Muscle of leg (tissue), 11 donors: ENCODE results near the gene SLFN12L. TPM values are rescaled to one million over a fixed set of nuclear protein-coding genes. Genes with fewer than 3 reads are reported as not detected.
"Not testable (repeated sequence)": the region's sequence is repeated elsewhere in the genome, so short reads cannot be mapped to it uniquely, and the experiment has no call there.

ENCODE experiments used
- DNase-seq: peaks from one replicate; pipeline ENCODE4 v3.0.0; 2013
- H3K27ac ChIP-seq: one replicate; pipeline ENCODE4 v1.5.1; 2013; ENCODE audit warnings: mild to moderate bottlenecking, low read length, control low read depth
- H3K27me3 ChIP-seq: one replicate; pipeline ENCODE4 v1.6.1; 2013; ENCODE audit warnings: low read length; ENCODE audit not compliant: control insufficient read depth, insufficient read depth
- H3K36me3 ChIP-seq: one replicate; pipeline ENCODE4 v1.6.1; 2013; ENCODE audit warnings: low read length; ENCODE audit not compliant: control insufficient read depth, insufficient read depth
- H3K4me1 ChIP-seq: one replicate; pipeline ENCODE4 v1.6.1; 2013; ENCODE audit warnings: low read length; ENCODE audit not compliant: control insufficient read depth, insufficient read depth
- H3K4me3 ChIP-seq: one replicate; pipeline ENCODE4 v1.5.1; 2013; ENCODE audit warnings: low read length, control low read depth
- H3K9me3 ChIP-seq: replicated peaks from 2 replicates; pipeline ENCODE4 v1.6.1; 2013; ENCODE audit warnings: low read depth, low read length; ENCODE audit not compliant: control insufficient read depth
- WGBS: methylation state at CpG from one replicate; pipeline ENCODE4 v1.1.5; 2013; ENCODE audit warnings: missing lambda C conversion rate; ENCODE audit not compliant: insufficient coverage; 5-methylcytosine and 5-hydroxymethylcytosine counted together
- polyA plus RNA-seq, 8 donors: library from polyadenylated mRNA; unstranded; fragments of 120-200 nt; gene quantifications; one replicate each; pipeline versions ENCODE4 v1.2.1 to v1.2.3, GENCODE V29; 2013; ENCODE audit warnings: inconsistent platforms in 1 of 8, low replicate concordance in 1 of 8; ENCODE audit not compliant: insufficient read length in 8 of 8, insufficient read depth in 1 of 8
- total RNA-seq: library from RNA; stranded (reverse); fragments of 120-200 nt; gene quantifications from one replicate; pipeline ENCODE4 v1.2.4, GENCODE V29; 2013

Gene SLFN12L
- total and polyA plus RNA-seq, 9 donors = 0.06 to 0.57 (median 0.12) TPM

GRCh38 chr17:35529866-35530265 lies 7.6 kb downstream of the SLFN12L start:
- Histone ChIP-seq H3K36me3 (no peaks in the 10 kb centered on the region), H3K27ac (no peak overlapping the region), H3K4me3 (no peak overlapping the region), H3K9me3 (no peaks in the 10 kb centered on the region), H3K27me3 (no peaks in the 10 kb centered on the region), H3K4me1 (no peaks in the 10 kb centered on the region)
- WGBS = 90% methylated on average over 2 of the region's 8 CpGs
- DNase-seq = no peak

- H3K4me1 ChIP-seq, H3K27ac ChIP-seq, H3K9me3 ChIP-seq, H3K27me3 ChIP-seq, DNase-seq, H3K4me3 ChIP-seq, H3K36me3 ChIP-seq: not testable (repeated sequence)
- WGBS = no CpG with 5 or more reads among the region's 1 CpG
These were observed 8.2 kb downstream of the SLFN12L start for GRCh38 chr17:35529326-35529725.

GRCh38 chr17:35523296-35523695 lies 14.2 kb downstream of the SLFN12L start:
- H3K27me3 ChIP-seq = no peaks in the 10 kb centered on the region
- H3K4me3 ChIP-seq = no peak overlapping the region
- no peak overlapping the region for H3K27ac ChIP-seq
- no CpG with 5 or more reads among the region's 4 CpGs for WGBS
- DNase-seq = no peak
- H3K36me3 ChIP-seq = no peaks in the 10 kb centered on the region
- no peaks in the 10 kb centered on the region for H3K4me1 ChIP-seq
- H3K9me3 ChIP-seq = no peaks in the 10 kb centered on the region

- H3K27me3 ChIP-seq, H3K36me3 ChIP-seq, DNase-seq, H3K9me3 ChIP-seq, H3K27ac ChIP-seq, H3K4me3 ChIP-seq, H3K4me1 ChIP-seq: not testable (repeated sequence)
- WGBS = 53% methylated on average over 2 of the region's 5 CpGs
These were observed 15.7 kb downstream of the SLFN12L start for GRCh38 chr17:35521654-35522256.

DNA sequence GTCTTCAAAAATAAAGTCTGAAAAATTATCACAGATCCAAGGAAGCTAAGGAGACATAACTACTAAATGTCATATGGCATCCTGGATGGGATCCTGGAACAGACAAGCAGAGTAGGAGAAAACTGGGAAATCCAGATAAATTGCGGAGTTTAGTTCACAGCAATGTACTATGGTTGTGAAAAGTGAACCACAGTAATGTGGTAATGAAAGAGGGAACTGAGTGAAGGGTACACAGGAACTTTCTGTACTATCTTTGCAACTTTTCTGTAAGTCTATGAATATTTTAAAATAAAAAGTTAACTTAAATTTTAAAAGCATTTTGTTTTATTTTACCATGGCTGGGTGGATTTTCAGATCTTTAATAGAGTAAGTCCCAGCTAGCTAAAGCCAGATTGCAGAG lies 16.3 kb downstream of the SLFN12L start:
- WGBS = 100% methylated on average over 1 of the region's 1 CpG
- H3K4me3 ChIP-seq = no peak overlapping the region
- H3K27ac ChIP-seq = no peak overlapping the region

DNA sequence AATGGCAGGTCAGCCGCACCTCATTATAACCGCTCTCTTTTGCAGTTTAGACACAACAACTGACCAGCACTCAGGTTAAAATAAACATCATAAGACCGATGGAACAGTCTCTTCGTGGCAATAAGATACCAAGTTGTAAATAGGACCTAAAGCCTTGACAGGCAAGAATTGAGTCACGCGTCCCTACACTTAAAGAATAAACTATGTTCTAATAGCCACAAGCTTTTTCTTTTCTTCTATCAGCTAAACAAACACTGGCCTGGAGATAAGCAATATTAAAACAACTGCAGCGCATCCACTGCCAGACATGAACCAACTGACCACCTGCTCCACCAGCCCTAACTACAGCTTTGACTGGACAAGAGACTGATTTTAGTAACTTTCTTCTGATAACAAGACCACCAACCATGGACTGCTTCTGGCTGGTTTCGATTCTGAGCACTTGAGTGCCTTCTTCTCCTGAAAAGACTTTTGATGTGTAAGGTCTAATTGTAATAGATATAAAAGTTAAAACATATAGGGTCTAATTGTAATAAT lies 17.5 kb downstream of the SLFN12L start:
- H3K4me3 ChIP-seq = no peak overlapping the region
- DNase-seq = no peak
- no peaks in the 10 kb centered on the region for H3K9me3 ChIP-seq
- no peak overlapping the region for H3K27ac ChIP-seq
- 88% methylated on average over 6 of the region's 8 CpGs for WGBS
- H3K27me3 ChIP-seq = peaks cover 8% of the 10 kb centered on the region
- H3K4me1 ChIP-seq = no peaks in the 10 kb centered on the region
- no peaks in the 10 kb centered on the region for H3K36me3 ChIP-seq

More for the DNA sequence above, 16.3 kb downstream of the SLFN12L start:
- Histone ChIP-seq H3K36me3 (no peaks in the 10 kb centered on the region), H3K27me3 (no peaks in the 10 kb centered on the region), H3K9me3 (no peaks in the 10 kb centered on the region), H3K4me1 (no peaks in the 10 kb centered on the region)
- DNase-seq = no peak

GRCh38 chr17:35519439-35519838 lies 18.0 kb downstream of the SLFN12L start:
- no peak overlapping the region for H3K4me3 ChIP-seq
- no CpG with 5 or more reads among the region's 3 CpGs for WGBS
- peaks cover 11% of the 10 kb centered on the region for H3K27me3 ChIP-seq

DNA sequence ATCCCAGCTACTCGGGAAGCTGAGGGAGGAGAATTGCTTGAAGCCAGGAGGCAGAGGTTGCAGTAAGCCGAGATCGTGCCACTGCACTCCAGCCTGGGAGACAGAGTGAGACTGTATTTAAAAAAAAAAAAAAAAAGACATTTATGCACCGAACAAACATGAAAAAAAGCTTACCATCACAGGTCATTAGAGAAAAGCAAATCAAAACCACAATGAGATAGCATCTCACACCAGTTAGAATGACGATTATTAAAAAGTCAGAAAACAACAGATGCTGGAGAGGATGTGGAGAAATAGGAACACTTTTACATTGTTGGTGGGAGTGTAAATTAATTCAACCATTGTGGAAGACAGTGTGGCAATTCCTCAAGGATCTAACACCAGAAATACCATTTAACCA lies 19.0 kb downstream of the SLFN12L start:
- not testable (repeated sequence) for H3K4me3 ChIP-seq, H3K9me3 ChIP-seq, H3K36me3 ChIP-seq, H3K27ac ChIP-seq, DNase-seq, H3K4me1 ChIP-seq
- no CpG with 5 or more reads among the region's 5 CpGs for WGBS
- peaks cover 11% of the 10 kb centered on the region for H3K27me3 ChIP-seq

More at GRCh38 chr17:35519439-35519838, 18.0 kb downstream of the SLFN12L start:
- Histone ChIP-seq H3K9me3 (no peaks in the 10 kb centered on the region), H3K36me3 (no peaks in the 10 kb centered on the region), H3K27ac (no peak overlapping the region), H3K4me1 (no peaks in the 10 kb centered on the region)
- no peak for DNase-seq

DNA sequence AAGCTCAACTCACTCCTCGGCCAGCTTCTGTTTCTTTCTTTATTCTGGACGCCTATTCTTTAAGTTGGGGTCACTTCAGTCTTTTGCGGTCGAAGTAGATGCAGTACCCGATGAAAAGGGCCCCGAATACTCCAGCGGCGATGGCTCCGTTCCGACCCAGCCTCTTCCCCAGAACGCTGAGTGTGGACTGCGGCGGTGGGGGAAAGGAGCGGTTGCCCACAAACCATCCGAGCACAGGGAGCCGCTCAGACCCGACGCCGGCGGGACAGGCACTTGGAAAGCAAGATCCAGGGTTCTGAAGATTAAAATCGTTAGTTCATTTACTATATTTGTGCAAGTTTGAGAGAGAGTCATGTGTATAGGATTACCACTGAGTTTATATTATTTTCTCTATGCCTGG lies 22.5 kb downstream of the SLFN12L start:
- Histone ChIP-seq H3K36me3 (no peaks in the 10 kb centered on the region), H3K4me3 (no peak overlapping the region), H3K27me3 (peaks cover 16% of the 10 kb centered on the region), H3K9me3 (no peaks in the 10 kb centered on the region), H3K27ac (no peak overlapping the region), H3K4me1 (no peaks in the 10 kb centered on the region)
- no peak for DNase-seq
- WGBS = 33% methylated on average over 21 of the region's 21 CpGs

- no peaks in the 10 kb centered on the region for H3K4me1 ChIP-seq
- no CpG with 5 or more reads among the region's 2 CpGs for WGBS
- H3K36me3 ChIP-seq = no peaks in the 10 kb centered on the region
- H3K27ac ChIP-seq = no peak overlapping the region
- peak; percentile 15 for DNase-seq
- peaks cover 16% of the 10 kb centered on the region for H3K27me3 ChIP-seq
- no peaks in the 10 kb centered on the region for H3K9me3 ChIP-seq
- no peak overlapping the region for H3K4me3 ChIP-seq
These were observed 22.9 kb downstream of the SLFN12L start for GRCh38 chr17:35514564-35514963.

DNA sequence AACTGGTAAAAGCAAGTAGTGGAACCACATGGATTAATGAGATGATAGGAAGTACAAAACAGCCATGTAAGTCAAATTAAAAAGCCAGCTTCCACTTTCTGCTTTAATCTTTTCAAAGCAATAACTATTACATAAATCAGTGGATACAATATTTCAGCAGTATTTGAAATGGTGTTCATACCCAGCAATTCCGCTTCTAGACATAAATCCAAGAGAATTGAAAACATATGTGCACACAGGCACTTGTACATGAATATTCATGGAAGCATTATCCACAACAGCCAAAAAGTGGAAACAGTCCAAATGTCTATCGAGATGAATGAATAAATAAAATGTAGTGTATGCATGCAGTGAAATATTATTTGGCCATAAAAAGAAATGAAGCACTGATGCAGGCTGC lies 27.4 kb downstream of the SLFN12L start:
- no peak for DNase-seq
- WGBS = no CpG with 5 or more reads among the region's 2 CpGs
- Histone ChIP-seq H3K4me1 (no peaks in the 10 kb centered on the region), H3K27me3 (peaks cover 9% of the 10 kb centered on the region), H3K36me3 (no peaks in the 10 kb centered on the region), H3K27ac (no peak overlapping the region), H3K9me3 (no peaks in the 10 kb centered on the region), H3K4me3 (no peak overlapping the region)
